Stimulated activated naive CD8-positive, alpha-beta T cell treated with anti-CD3 and anti-CD28 coated beads, Interleukin-15, Interleukin-2, amounts not matched to agents 100 ng/mL and 50 ng/mL, for 24 hours (primary cell): ENCODE data around the gene JAG1.
"Not testable (repeated sequence)": the region's sequence is repeated elsewhere in the genome, so short reads cannot be mapped to it uniquely, and the experiment has no call there.

Source experiments
- H3K27ac Mint-ChIP-seq: one replicate; pipeline ENCODE4 v1.8.0; 2021; ENCODE audit warnings: mild to moderate bottlenecking, mixed read lengths
- H3K27me3 Mint-ChIP-seq: one replicate; pipeline ENCODE4 v1.8.0; 2021; ENCODE audit warnings: mixed read lengths
- H3K36me3 Mint-ChIP-seq: one replicate; pipeline ENCODE4 v1.8.0; 2021; ENCODE audit warnings: low read depth, mixed read lengths
- H3K4me1 Mint-ChIP-seq: one replicate; pipeline ENCODE4 v1.8.0; 2021; ENCODE audit warnings: low read depth, mixed read lengths
- H3K4me3 Mint-ChIP-seq: one replicate; pipeline ENCODE4 v1.8.0; 2021; ENCODE audit warnings: mild to moderate bottlenecking, mixed read lengths
- H3K9me3 Mint-ChIP-seq: one replicate; pipeline ENCODE4 v1.8.0; 2021; ENCODE audit warnings: mixed read lengths

JAG1 gene

GRCh38 chr20:10634683-10635411 lies 39.0 kb downstream of the JAG1 start:
- Mint-ChIP-seq H3K27ac (no peak overlapping the region), H3K4me1 (no peaks in the 10 kb centered on the region), H3K9me3 (no peaks in the 10 kb centered on the region), H3K36me3 (no peaks in the 10 kb centered on the region), H3K4me3 (no peak overlapping the region), H3K27me3 (no peaks in the 10 kb centered on the region)

GRCh38 chr20:10634211-10634610 lies 39.6 kb downstream of the JAG1 start:
- Mint-ChIP-seq H3K4me1 (no peaks in the 10 kb centered on the region), H3K9me3 (no peaks in the 10 kb centered on the region), H3K36me3 (no peaks in the 10 kb centered on the region), H3K27me3 (no peaks in the 10 kb centered on the region), H3K27ac (no peak overlapping the region), H3K4me3 (no peak overlapping the region)

GRCh38 chr20:10633718-10634117 lies 40.1 kb downstream of the JAG1 start:
- Mint-ChIP-seq H3K36me3 (no peaks in the 10 kb centered on the region), H3K27me3 (no peaks in the 10 kb centered on the region), H3K4me3 (no peak overlapping the region), H3K4me1 (no peaks in the 10 kb centered on the region), H3K27ac (no peak overlapping the region), H3K9me3 (no peaks in the 10 kb centered on the region)

- Mint-ChIP-seq H3K27ac (no peak overlapping the region), H3K9me3 (no peaks in the 10 kb centered on the region), H3K27me3 (no peaks in the 10 kb centered on the region), H3K36me3 (no peaks in the 10 kb centered on the region), H3K4me3 (no peak overlapping the region), H3K4me1 (no peaks in the 10 kb centered on the region)
Observed at GRCh38 chr20:10632721-10633509, 40.9 kb downstream of the JAG1 start.

GRCh38 chr20:10631126-10631525 lies 42.7 kb downstream of the JAG1 start:
- Mint-ChIP-seq H3K4me1 (no peaks in the 10 kb centered on the region), H3K4me3 (no peak overlapping the region), H3K27me3 (no peaks in the 10 kb centered on the region), H3K36me3 (no peaks in the 10 kb centered on the region), H3K9me3 (no peaks in the 10 kb centered on the region), H3K27ac (no peak overlapping the region)

GRCh38 chr20:10629946-10630650 lies 43.7 kb downstream of the JAG1 start:
- Mint-ChIP-seq H3K27me3 (no peaks in the 10 kb centered on the region), H3K27ac (no peak overlapping the region), H3K4me3 (no peak overlapping the region), H3K9me3 (no peaks in the 10 kb centered on the region), H3K4me1 (no peaks in the 10 kb centered on the region), H3K36me3 (peaks cover 8% of the 10 kb centered on the region)

- H3K9me3 Mint-ChIP-seq = no peaks in the 10 kb centered on the region
- H3K27ac Mint-ChIP-seq = no peak overlapping the region
- H3K36me3 Mint-ChIP-seq = peaks cover 23% of the 10 kb centered on the region
- H3K4me1 Mint-ChIP-seq = no peaks in the 10 kb centered on the region
- no peak overlapping the region for H3K4me3 Mint-ChIP-seq
- H3K27me3 Mint-ChIP-seq = no peaks in the 10 kb centered on the region
Observed at GRCh38 chr20:10626896-10627295, 46.9 kb downstream of the JAG1 start.

- Mint-ChIP-seq H3K4me3 (no peak overlapping the region), H3K4me1 (no peaks in the 10 kb centered on the region), H3K9me3 (no peaks in the 10 kb centered on the region), H3K27me3 (no peaks in the 10 kb centered on the region), H3K27ac (no peak overlapping the region), H3K36me3 (peaks cover 31% of the 10 kb centered on the region)
Observed at GRCh38 chr20:10625641-10626040, 48.2 kb downstream of the JAG1 start.

- Mint-ChIP-seq H3K4me3 (no peak overlapping the region), H3K9me3 (no peaks in the 10 kb centered on the region), H3K27ac (no peak overlapping the region), H3K36me3 (peaks cover 38% of the 10 kb centered on the region), H3K4me1 (no peaks in the 10 kb centered on the region), H3K27me3 (no peaks in the 10 kb centered on the region)
Observed at GRCh38 chr20:10622657-10623418, 51.0 kb downstream of the JAG1 start.

GRCh38 chr20:10621149-10621548 lies 52.6 kb downstream of the JAG1 start:
- Mint-ChIP-seq H3K27ac (no peak overlapping the region), H3K36me3 (peaks cover 49% of the 10 kb centered on the region), H3K4me3 (no peak overlapping the region), H3K9me3 (no peaks in the 10 kb centered on the region), H3K4me1 (no peaks in the 10 kb centered on the region), H3K27me3 (no peaks in the 10 kb centered on the region)

GRCh38 chr20:10619427-10619826 lies 54.4 kb downstream of the JAG1 start:
- H3K4me1 Mint-ChIP-seq = no peaks in the 10 kb centered on the region
- no peak overlapping the region for H3K27ac Mint-ChIP-seq
- H3K27me3 Mint-ChIP-seq = no peaks in the 10 kb centered on the region
- H3K36me3 Mint-ChIP-seq = peaks cover 50% of the 10 kb centered on the region
- H3K4me3 Mint-ChIP-seq = no peak overlapping the region
- H3K9me3 Mint-ChIP-seq = no peaks in the 10 kb centered on the region

- peaks cover 53% of the 10 kb centered on the region for H3K36me3 Mint-ChIP-seq
- H3K4me3 Mint-ChIP-seq = no peak overlapping the region
- no peaks in the 10 kb centered on the region for H3K27me3 Mint-ChIP-seq
- H3K27ac Mint-ChIP-seq = no peak overlapping the region
- no peaks in the 10 kb centered on the region for H3K9me3 Mint-ChIP-seq
- H3K4me1 Mint-ChIP-seq = no peaks in the 10 kb centered on the region
Observed at GRCh38 chr20:10618611-10619245, 55.1 kb downstream of the JAG1 start.

- not testable (repeated sequence) for H3K27me3 Mint-ChIP-seq, H3K9me3 Mint-ChIP-seq, H3K27ac Mint-ChIP-seq, H3K4me3 Mint-ChIP-seq, H3K4me1 Mint-ChIP-seq
- peaks cover 58% of the 10 kb centered on the region for H3K36me3 Mint-ChIP-seq
Observed at GRCh38 chr20:10617549-10618133, 56.2 kb downstream of the JAG1 start.

GRCh38 chr20:10616212-10616611 lies 57.6 kb downstream of the JAG1 start:
- Mint-ChIP-seq H3K9me3 (no peaks in the 10 kb centered on the region), H3K4me1 (no peaks in the 10 kb centered on the region), H3K27ac (no peak overlapping the region), H3K4me3 (no peak overlapping the region), H3K36me3 (peaks cover 61% of the 10 kb centered on the region), H3K27me3 (no peaks in the 10 kb centered on the region)
